ENCODE measurements around the gene SLC25A28. TPM values are rescaled to one million over a fixed set of nuclear protein-coding genes. Genes with fewer than 3 reads are reported as not detected.
A peak's percentile ranks its signal among the peaks of the same experiment; 100 is the strongest.
"Not testable (repeated sequence)": the region's sequence is repeated elsewhere in the genome, so short reads cannot be mapped to it uniquely, and the experiment has no call there.

The SLC25A28 gene
- total RNA-seq, 2 donors from 2014 or later = 65.5 to 69.4 TPM

- Mint-ChIP-seq H3K27me3 (no peaks in the 10 kb centered on the region), H3K27ac (peak overlapping the region; percentile 94), H3K36me3 (ENCODE audit: low read depth) (peaks cover 3% of the 10 kb centered on the region), H3K4me3 (peak overlapping the region; percentile 98), H3K4me1 (peaks cover 38% of the 10 kb centered on the region)
- ATAC-seq (no peak), DNase-seq (no peak)
- H3K9me3 ChIP-seq (ENCODE audit: control insufficient read depth, low read length, poor library complexity, severe bottlenecking) = no peaks in the 10 kb centered on the region
These were observed 994 bp downstream of the SLC25A28 start for GRCh38 chr10:99619090-99619800.

- ATAC-seq (no peak), DNase-seq (no peak)
- Mint-ChIP-seq H3K4me3 (no peak overlapping the region), H3K27me3 (no peaks in the 10 kb centered on the region), H3K36me3 (ENCODE audit: low read depth) (peaks cover 3% of the 10 kb centered on the region), H3K4me1 (peaks cover 35% of the 10 kb centered on the region), H3K27ac (peak overlapping the region; percentile 94)
- no peaks in the 10 kb centered on the region for H3K9me3 ChIP-seq (ENCODE audit: control insufficient read depth, low read length, poor library complexity, severe bottlenecking)
These were observed 2.5 kb downstream of the SLC25A28 start for GRCh38 chr10:99617696-99618095.

GRCh38 chr10:99615426-99615825, 4.8 kb downstream of the SLC25A28 start:
- no peak for ATAC-seq
- peaks cover 3% of the 10 kb centered on the region for H3K36me3 Mint-ChIP-seq (ENCODE audit: low read depth)
- H3K4me1 Mint-ChIP-seq = peaks cover 28% of the 10 kb centered on the region
- H3K27ac Mint-ChIP-seq = peak overlapping the region; percentile 73
- no peak overlapping the region for H3K4me3 Mint-ChIP-seq
- no peaks in the 10 kb centered on the region for H3K27me3 Mint-ChIP-seq
- no peaks in the 10 kb centered on the region for H3K9me3 ChIP-seq (ENCODE audit: control insufficient read depth, low read length, poor library complexity, severe bottlenecking)
- no peak for DNase-seq

DNA sequence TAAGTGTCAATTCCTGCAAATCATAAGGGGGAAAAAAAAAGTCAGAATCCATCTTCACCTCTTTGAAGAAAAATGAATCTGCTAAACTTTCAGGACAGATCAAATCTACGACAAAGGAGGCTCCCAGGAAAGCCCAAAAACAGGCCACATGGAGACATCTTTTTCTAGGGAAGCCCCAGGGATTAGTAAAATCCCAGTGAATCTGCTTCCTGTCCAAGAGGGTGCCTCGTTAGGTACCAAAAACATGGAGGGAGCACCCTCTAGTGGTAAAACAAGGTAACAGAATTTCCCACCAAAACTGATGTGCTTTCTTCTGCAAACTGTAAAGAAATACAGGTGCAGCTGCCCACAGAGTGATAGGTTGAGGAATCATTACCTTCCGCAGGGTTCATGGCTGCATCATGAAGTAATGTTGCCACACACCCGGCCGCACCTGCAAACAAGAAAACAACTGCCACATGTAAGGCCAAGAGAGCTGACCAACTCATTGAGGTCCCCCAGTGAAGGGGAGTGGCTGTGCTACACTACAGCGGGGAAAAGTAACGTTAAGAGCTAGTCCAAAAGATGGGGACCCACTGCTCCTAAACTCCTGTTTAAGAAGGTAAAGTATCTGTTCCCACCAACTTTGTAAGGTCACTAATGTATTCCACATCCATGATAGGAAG, 7.9 kb downstream of the SLC25A28 start:
- H3K9me3 ChIP-seq (ENCODE audit: control insufficient read depth, low read length, poor library complexity, severe bottlenecking) = no peaks in the 10 kb centered on the region
- Mint-ChIP-seq H3K27ac (peak overlapping the region; percentile 32), H3K4me3 (no peak overlapping the region), H3K4me1 (peaks cover 18% of the 10 kb centered on the region), H3K27me3 (no peaks in the 10 kb centered on the region), H3K36me3 (ENCODE audit: low read depth) (peaks cover 3% of the 10 kb centered on the region)
- peak; percentile 73 for ATAC-seq
- no peak for DNase-seq

DNA sequence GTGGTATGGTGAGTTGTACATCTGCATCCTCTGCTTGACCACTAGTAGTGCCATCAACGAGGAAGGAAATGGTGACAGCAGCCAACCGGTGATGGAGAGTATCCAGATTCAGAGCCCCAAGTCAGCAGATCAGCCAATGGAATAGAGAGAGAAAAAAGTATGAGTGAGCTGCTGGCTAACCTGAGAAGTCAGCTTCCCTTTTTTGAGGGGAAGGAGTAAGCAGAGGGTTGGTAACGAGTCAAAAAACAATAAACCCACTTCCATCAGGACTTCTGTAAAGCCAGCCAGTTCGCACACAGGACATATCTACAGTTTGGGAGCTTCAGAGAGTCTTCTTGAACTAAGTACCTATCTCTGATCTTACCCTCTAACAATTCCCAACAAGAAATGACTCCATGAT, 8.9 kb downstream of the SLC25A28 start:
- Mint-ChIP-seq H3K4me1 (peaks cover 13% of the 10 kb centered on the region), H3K27ac (no peak overlapping the region)
- DNase-seq = no peak

DNA sequence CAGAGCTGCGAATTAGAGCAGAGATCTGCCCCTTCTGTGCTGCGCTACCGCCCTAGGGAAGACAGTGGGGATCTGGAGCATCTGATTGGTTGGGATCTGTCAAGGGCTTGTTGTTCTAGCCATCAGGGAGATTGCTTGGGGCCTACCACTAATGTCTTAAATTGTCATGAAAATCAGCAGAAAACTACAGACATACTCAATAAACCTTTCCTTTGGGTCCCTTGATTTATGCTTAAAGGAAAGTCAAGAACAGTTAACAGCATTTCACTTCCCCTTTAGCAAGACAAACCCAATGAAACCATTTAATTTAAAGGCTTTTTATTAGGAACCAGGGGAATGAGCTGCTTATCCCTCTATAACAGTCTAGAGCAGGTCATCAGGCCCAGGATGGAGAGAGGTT, 10.0 kb downstream of the SLC25A28 start:
- Mint-ChIP-seq H3K4me1 (peaks cover 10% of the 10 kb centered on the region), H3K36me3 (ENCODE audit: low read depth) (no peaks in the 10 kb centered on the region), H3K4me3 (no peak overlapping the region), H3K27me3 (no peaks in the 10 kb centered on the region), H3K27ac (no peak overlapping the region)
- DNase-seq (no peak), ATAC-seq (no peak)
- no peaks in the 10 kb centered on the region for H3K9me3 ChIP-seq (ENCODE audit: control insufficient read depth, low read length, poor library complexity, severe bottlenecking)

More for the DNA sequence above, 8.9 kb downstream of the SLC25A28 start:
- no peaks in the 10 kb centered on the region for H3K27me3 Mint-ChIP-seq
- H3K9me3 ChIP-seq (ENCODE audit: control insufficient read depth, low read length, poor library complexity, severe bottlenecking) = no peaks in the 10 kb centered on the region
- no peak for ATAC-seq
- no peak overlapping the region for H3K4me3 Mint-ChIP-seq
- H3K36me3 Mint-ChIP-seq (ENCODE audit: low read depth) = peaks cover 3% of the 10 kb centered on the region

GRCh38 chr10:99609186-99609585, 11.1 kb downstream of the SLC25A28 start:
- ATAC-seq = no peak
- H3K27me3 Mint-ChIP-seq = no peaks in the 10 kb centered on the region
- peaks cover 10% of the 10 kb centered on the region for H3K4me1 Mint-ChIP-seq
- H3K27ac Mint-ChIP-seq = peak overlapping the region; percentile 63
- H3K9me3 ChIP-seq (ENCODE audit: control insufficient read depth, low read length, poor library complexity, severe bottlenecking) = no peaks in the 10 kb centered on the region
- no peak overlapping the region for H3K4me3 Mint-ChIP-seq
- no peaks in the 10 kb centered on the region for H3K36me3 Mint-ChIP-seq (ENCODE audit: low read depth)
- no peak for DNase-seq

- peaks cover 6% of the 10 kb centered on the region for H3K4me1 Mint-ChIP-seq
- H3K36me3 Mint-ChIP-seq (ENCODE audit: low read depth) = peaks cover 3% of the 10 kb centered on the region
- no peak overlapping the region for H3K27ac Mint-ChIP-seq
- ATAC-seq (no peak), DNase-seq (no peak)
- peaks cover 17% of the 10 kb centered on the region for H3K27me3 Mint-ChIP-seq
- H3K4me3 Mint-ChIP-seq = no peak overlapping the region
- no peaks in the 10 kb centered on the region for H3K9me3 ChIP-seq (ENCODE audit: control insufficient read depth, low read length, poor library complexity, severe bottlenecking)
These were observed 14.9 kb downstream of the SLC25A28 start for GRCh38 chr10:99605351-99605750.

DNA sequence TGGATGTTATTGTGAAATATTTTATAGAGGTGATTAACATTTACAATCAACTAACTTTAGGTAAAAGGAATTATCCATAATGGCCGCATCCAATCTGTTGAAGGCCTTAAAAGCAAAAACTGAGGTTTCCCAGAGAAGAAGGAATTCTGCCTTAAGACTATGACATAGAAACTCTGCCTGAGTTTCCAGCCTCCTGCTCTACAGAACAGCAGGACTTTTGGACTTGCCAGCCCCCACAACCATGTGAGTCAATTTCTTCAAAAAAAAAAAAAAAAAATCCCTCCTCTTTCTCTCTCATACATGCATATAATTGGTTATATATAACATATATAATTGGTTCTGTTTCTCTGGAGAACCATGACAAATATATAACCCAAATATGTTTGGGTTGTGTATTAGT, 15.4 kb downstream of the SLC25A28 start:
- DNase-seq = no peak
- H3K4me3 Mint-ChIP-seq = no peak overlapping the region
- no peak overlapping the region for H3K27ac Mint-ChIP-seq
- H3K36me3 Mint-ChIP-seq (ENCODE audit: low read depth) = peaks cover 3% of the 10 kb centered on the region
- ATAC-seq = no peak
- no peaks in the 10 kb centered on the region for H3K9me3 ChIP-seq (ENCODE audit: control insufficient read depth, low read length, poor library complexity, severe bottlenecking)
- H3K4me1 Mint-ChIP-seq = peaks cover 9% of the 10 kb centered on the region
- peaks cover 22% of the 10 kb centered on the region for H3K27me3 Mint-ChIP-seq

GRCh38 chr10:99598781-99599509, 21.3 kb downstream of the SLC25A28 start:
- no peak overlapping the region for H3K27ac Mint-ChIP-seq
- DNase-seq (no peak), ATAC-seq (no peak)
- H3K27me3 Mint-ChIP-seq = peaks cover 48% of the 10 kb centered on the region
- H3K4me3 Mint-ChIP-seq = no peak overlapping the region
- no peaks in the 10 kb centered on the region for H3K9me3 ChIP-seq (ENCODE audit: control insufficient read depth, low read length, poor library complexity, severe bottlenecking)
- peaks cover 3% of the 10 kb centered on the region for H3K36me3 Mint-ChIP-seq (ENCODE audit: low read depth)
- peaks cover 11% of the 10 kb centered on the region for H3K4me1 Mint-ChIP-seq

- Mint-ChIP-seq H3K4me3 (no peak overlapping the region), H3K36me3 (ENCODE audit: low read depth) (peaks cover 3% of the 10 kb centered on the region), H3K4me1 (peaks cover 11% of the 10 kb centered on the region), H3K27me3 (peaks cover 48% of the 10 kb centered on the region), H3K27ac (no peak overlapping the region)
- no peak for ATAC-seq
- no peak for DNase-seq
- no peaks in the 10 kb centered on the region for H3K9me3 ChIP-seq (ENCODE audit: control insufficient read depth, low read length, poor library complexity, severe bottlenecking)
These were observed 22.2 kb downstream of the SLC25A28 start for GRCh38 chr10:99598011-99598410.

GRCh38 chr10:99596708-99597107, 23.5 kb downstream of the SLC25A28 start:
- not testable (repeated sequence) for DNase-seq; H3K27ac Mint-ChIP-seq; H3K4me1 Mint-ChIP-seq; H3K4me3 Mint-ChIP-seq; H3K9me3 ChIP-seq (ENCODE audit: control insufficient read depth, low read length, poor library complexity, severe bottlenecking); H3K36me3 Mint-ChIP-seq (ENCODE audit: low read depth); ATAC-seq
- H3K27me3 Mint-ChIP-seq = peaks cover 37% of the 10 kb centered on the region

DNA sequence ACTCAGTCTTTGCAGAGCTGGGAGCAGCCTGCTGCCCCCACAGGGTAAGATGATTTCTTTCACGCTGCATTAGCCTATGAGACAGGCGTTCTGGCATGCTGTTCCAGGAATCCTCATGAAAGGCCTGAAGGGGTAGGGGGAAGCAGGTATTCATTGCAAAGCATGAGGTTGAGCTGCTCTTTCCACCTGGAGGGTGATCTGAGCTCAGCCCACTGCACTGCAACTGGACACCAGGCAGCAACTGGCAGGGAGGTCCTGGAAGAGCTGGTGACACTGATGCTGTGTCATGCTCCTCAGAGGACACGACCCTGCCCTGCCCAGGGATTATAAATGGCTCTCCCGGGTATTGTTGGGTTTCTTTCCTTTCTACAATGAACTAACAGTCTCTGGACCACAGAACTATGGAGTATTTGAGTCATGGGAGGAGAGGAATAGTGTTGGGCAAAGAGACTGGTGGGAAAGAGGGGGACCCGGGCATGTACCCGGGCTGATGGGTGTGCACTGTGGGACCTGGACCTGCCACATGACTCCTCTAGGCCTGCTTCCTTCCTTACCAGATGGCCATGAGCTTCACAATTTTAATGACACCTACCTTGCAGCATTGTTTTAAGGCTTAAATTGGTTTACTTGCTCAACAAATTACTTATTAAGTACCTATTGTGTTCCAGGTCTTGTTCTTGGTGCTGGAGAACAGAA, 24.3 kb downstream of the SLC25A28 start:
- no peak for ATAC-seq

More for the DNA sequence above, 24.3 kb downstream of the SLC25A28 start:
- H3K36me3 Mint-ChIP-seq (ENCODE audit: low read depth) = no peaks in the 10 kb centered on the region
- peaks cover 32% of the 10 kb centered on the region for H3K27me3 Mint-ChIP-seq
- H3K4me3 Mint-ChIP-seq = no peak overlapping the region
- DNase-seq = no peak
- H3K27ac Mint-ChIP-seq = peak overlapping the region; percentile 49
- H3K9me3 ChIP-seq (ENCODE audit: control insufficient read depth, low read length, poor library complexity, severe bottlenecking) = no peaks in the 10 kb centered on the region
- peaks cover 9% of the 10 kb centered on the region for H3K4me1 Mint-ChIP-seq
